Measurements from ENCODE around the gene IFNGR1. TPM values are rescaled to one million over a fixed set of nuclear protein-coding genes. Genes with fewer than 3 reads are reported as not detected.

IFNGR1 gene
- total RNA-seq, 1 donor from 2014 or later, result 38.3 TPM

- no peak overlapping the region for H3K4me2 ChIP-seq (ENCODE audit: low read length)
- no peak overlapping the region for H3K9ac ChIP-seq (ENCODE audit: low read length)
- TF ChIP-seq CTCF (IDR thresholded peaks at IDR 0.05; ENCODE audit: insufficient read depth, low read depth, low read length), result no peak
- TF ChIP-seq EZH2 (IDR thresholded peaks at IDR 0.05; ENCODE audit: insufficient read depth, low read length), result no peak
- no peaks in the 10 kb centered on the region for H3K27me3 Mint-ChIP-seq (ENCODE audit: low read depth, unreplicated experiment)
- peaks cover 47% of the 10 kb centered on the region for H3K79me2 ChIP-seq (ENCODE audit: insufficient read depth, low read length)
- DNase-seq (ENCODE audit: low read depth), result no peak
- no peak for FAIRE-seq
- H3K27ac Mint-ChIP-seq (ENCODE audit: unreplicated experiment), result no peak overlapping the region
- no peaks in the 10 kb centered on the region for H3K9me3 ChIP-seq (ENCODE audit: insufficient read depth, low read depth, low read length)
- no peak overlapping the region for H3K27ac ChIP-seq (ENCODE audit: low read depth, low read length)
- peaks cover 1% of the 10 kb centered on the region for H3K4me1 Mint-ChIP-seq (ENCODE audit: low read depth, unreplicated experiment)
- peaks cover 23% of the 10 kb centered on the region for H3K36me3 Mint-ChIP-seq (ENCODE audit: low read depth, unreplicated experiment)
- H3K27me3 ChIP-seq (ENCODE audit: insufficient read depth, low read length), result no peaks in the 10 kb centered on the region
- no peaks in the 10 kb centered on the region for H3K4me1 ChIP-seq (ENCODE audit: insufficient read depth, low read length)
- H4K20me1 ChIP-seq (ENCODE audit: insufficient read depth, low read length), result peaks cover 22% of the 10 kb centered on the region
- H2AFZ ChIP-seq (ENCODE audit: low read depth, low read length), result no peak overlapping the region
- H3K36me3 ChIP-seq (ENCODE audit: insufficient read depth, low read length), result peaks cover 30% of the 10 kb centered on the region
- no peak overlapping the region for H3K4me3 Mint-ChIP-seq (ENCODE audit: unreplicated experiment)
- no peaks in the 10 kb centered on the region for H3K9me3 Mint-ChIP-seq (ENCODE audit: unreplicated experiment)
- H3K4me3 ChIP-seq (ENCODE audit: insufficient read depth, low read depth, low read length), result no peak overlapping the region
Observed at GRCh38 chr6:137206577-137206976, 12.6 kb downstream of the IFNGR1 start.

DNA sequence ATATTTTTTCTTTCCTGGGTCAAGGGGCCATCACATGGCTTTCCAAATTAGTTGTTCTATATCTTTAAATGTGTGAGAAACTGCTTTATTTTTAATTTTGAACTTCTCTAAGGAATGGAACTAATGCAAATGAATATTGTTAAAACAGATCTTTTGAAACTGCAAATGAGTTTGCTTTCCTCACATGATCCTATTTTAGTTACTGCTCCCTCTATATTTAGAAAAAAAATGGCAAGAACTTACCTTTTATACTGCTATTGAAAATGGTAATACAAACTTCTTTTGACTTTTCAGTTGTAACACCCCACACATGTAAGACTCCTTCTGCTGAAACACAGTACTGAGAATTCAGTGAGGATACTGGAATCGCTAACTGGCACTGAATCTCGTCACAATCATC is 15.9 kb downstream of the IFNGR1 start:
- TF ChIP-seq CTCF (IDR thresholded peaks at IDR 0.05; ENCODE audit: insufficient read depth, low read depth, low read length) (no peak), EZH2 (IDR thresholded peaks at IDR 0.05; ENCODE audit: insufficient read depth, low read length) (no peak)
- no peak overlapping the region for H3K27ac ChIP-seq (ENCODE audit: low read depth, low read length)
- H3K9me3 Mint-ChIP-seq (ENCODE audit: unreplicated experiment), result no peaks in the 10 kb centered on the region
- no peak overlapping the region for H2AFZ ChIP-seq (ENCODE audit: low read depth, low read length)
- no peak overlapping the region for H3K27ac Mint-ChIP-seq (ENCODE audit: unreplicated experiment)
- peaks cover 41% of the 10 kb centered on the region for H3K36me3 ChIP-seq (ENCODE audit: insufficient read depth, low read length)
- FAIRE-seq (no peak), DNase-seq (ENCODE audit: low read depth) (no peak)
- H3K4me3 Mint-ChIP-seq (ENCODE audit: unreplicated experiment), result no peak overlapping the region
- no peaks in the 10 kb centered on the region for H3K27me3 Mint-ChIP-seq (ENCODE audit: low read depth, unreplicated experiment)
- H3K79me2 ChIP-seq (ENCODE audit: insufficient read depth, low read length), result peaks cover 15% of the 10 kb centered on the region
- no peaks in the 10 kb centered on the region for H3K9me3 ChIP-seq (ENCODE audit: insufficient read depth, low read depth, low read length)
- peaks cover 30% of the 10 kb centered on the region for H3K36me3 Mint-ChIP-seq (ENCODE audit: low read depth, unreplicated experiment)
- H4K20me1 ChIP-seq (ENCODE audit: insufficient read depth, low read length), result no peaks in the 10 kb centered on the region
- H3K27me3 ChIP-seq (ENCODE audit: insufficient read depth, low read length), result no peaks in the 10 kb centered on the region
- H3K4me1 Mint-ChIP-seq (ENCODE audit: low read depth, unreplicated experiment), result no peaks in the 10 kb centered on the region
- H3K4me3 ChIP-seq (ENCODE audit: insufficient read depth, low read depth, low read length), result no peak overlapping the region
- H3K4me2 ChIP-seq (ENCODE audit: low read length), result no peak overlapping the region
- no peak overlapping the region for H3K9ac ChIP-seq (ENCODE audit: low read length)
- no peaks in the 10 kb centered on the region for H3K4me1 ChIP-seq (ENCODE audit: insufficient read depth, low read length)

GRCh38 chr6:137202078-137202477 is 17.1 kb downstream of the IFNGR1 start:
- H3K27ac ChIP-seq (ENCODE audit: low read depth, low read length), result no peak overlapping the region
- TF ChIP-seq CTCF (IDR thresholded peaks at IDR 0.05; ENCODE audit: insufficient read depth, low read depth, low read length) (no peak), EZH2 (IDR thresholded peaks at IDR 0.05; ENCODE audit: insufficient read depth, low read length) (no peak)
- H3K27ac Mint-ChIP-seq (ENCODE audit: unreplicated experiment), result no peak overlapping the region
- no peaks in the 10 kb centered on the region for H3K27me3 Mint-ChIP-seq (ENCODE audit: low read depth, unreplicated experiment)
- H3K36me3 ChIP-seq (ENCODE audit: insufficient read depth, low read length), result peaks cover 49% of the 10 kb centered on the region
- FAIRE-seq (no peak), DNase-seq (ENCODE audit: low read depth) (no peak)
- H3K9me3 ChIP-seq (ENCODE audit: insufficient read depth, low read depth, low read length), result no peaks in the 10 kb centered on the region
- H3K4me3 Mint-ChIP-seq (ENCODE audit: unreplicated experiment), result no peak overlapping the region
- H3K4me1 Mint-ChIP-seq (ENCODE audit: low read depth, unreplicated experiment), result no peaks in the 10 kb centered on the region
- peaks cover 31% of the 10 kb centered on the region for H3K36me3 Mint-ChIP-seq (ENCODE audit: low read depth, unreplicated experiment)
- no peaks in the 10 kb centered on the region for H4K20me1 ChIP-seq (ENCODE audit: insufficient read depth, low read length)
- H3K4me1 ChIP-seq (ENCODE audit: insufficient read depth, low read length), result no peaks in the 10 kb centered on the region
- no peak overlapping the region for H3K9ac ChIP-seq (ENCODE audit: low read length)
- H3K27me3 ChIP-seq (ENCODE audit: insufficient read depth, low read length), result no peaks in the 10 kb centered on the region
- H3K79me2 ChIP-seq (ENCODE audit: insufficient read depth, low read length), result peaks cover 6% of the 10 kb centered on the region
- H2AFZ ChIP-seq (ENCODE audit: low read depth, low read length), result no peak overlapping the region
- no peak overlapping the region for H3K4me3 ChIP-seq (ENCODE audit: insufficient read depth, low read depth, low read length)
- no peak overlapping the region for H3K4me2 ChIP-seq (ENCODE audit: low read length)
- no peaks in the 10 kb centered on the region for H3K9me3 Mint-ChIP-seq (ENCODE audit: unreplicated experiment)
